ENCODE measurements around the gene DLG1.

The DLG1 gene

GRCh38 chr3:197008436-197009209 is 289.8 kb downstream of the DLG1 start:
- no peak for DNase-seq

GRCh38 chr3:197007953-197008352 is 290.5 kb downstream of the DLG1 start:
- no peak for DNase-seq

DNA sequence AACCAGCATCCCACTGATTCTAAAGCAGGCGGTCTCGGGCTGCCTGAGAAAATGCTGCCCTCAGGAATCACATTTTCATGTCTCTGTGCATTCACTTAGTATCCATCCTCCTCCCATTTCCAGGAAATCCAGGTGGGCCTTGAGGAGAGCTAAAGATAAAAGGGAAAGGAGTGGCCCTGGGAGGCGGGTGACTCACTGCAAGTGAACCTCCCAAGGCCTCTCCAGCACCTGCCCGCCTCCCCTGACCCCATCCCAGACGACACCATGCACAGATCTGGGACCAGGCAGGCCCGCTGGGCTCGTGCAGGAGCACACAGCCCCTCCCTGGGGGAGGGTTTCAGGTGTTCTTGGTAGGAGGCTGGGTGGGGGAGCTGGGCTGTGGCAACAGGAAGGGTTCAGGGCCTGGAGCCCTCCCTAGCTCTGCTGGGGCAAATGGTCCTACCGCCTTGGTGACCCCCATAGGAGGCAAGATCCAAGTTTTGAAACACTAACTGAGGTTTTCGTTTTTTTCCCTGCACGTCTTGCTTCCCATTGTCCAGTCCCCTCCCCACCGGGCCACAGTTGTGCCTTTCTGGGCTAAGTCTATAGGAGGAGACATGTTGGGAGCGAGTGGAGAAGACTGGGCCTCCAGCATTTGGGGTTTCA is 291.0 kb downstream of the DLG1 start:
- no peak for DNase-seq

DNA sequence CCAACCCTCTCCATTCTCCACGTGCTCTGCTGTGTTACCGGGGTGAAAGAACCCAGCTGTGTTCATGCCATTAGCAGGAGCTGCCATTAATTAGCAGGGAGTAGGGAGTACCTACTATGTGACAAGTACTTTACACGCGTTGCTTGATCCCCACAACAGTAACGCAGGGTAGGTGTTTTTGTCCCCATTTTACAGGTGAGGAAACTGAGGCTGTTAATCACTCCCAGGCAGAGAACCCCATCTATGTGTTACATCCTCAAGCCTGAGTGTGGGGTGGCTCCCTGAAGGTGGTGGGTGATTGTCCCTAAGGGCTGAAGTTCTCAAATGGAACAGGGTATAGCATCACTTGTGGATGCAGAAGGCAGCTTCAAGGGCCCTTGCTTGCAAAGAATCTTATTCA is 291.6 kb downstream of the DLG1 start:
- DNase-seq, result no peak

DNA sequence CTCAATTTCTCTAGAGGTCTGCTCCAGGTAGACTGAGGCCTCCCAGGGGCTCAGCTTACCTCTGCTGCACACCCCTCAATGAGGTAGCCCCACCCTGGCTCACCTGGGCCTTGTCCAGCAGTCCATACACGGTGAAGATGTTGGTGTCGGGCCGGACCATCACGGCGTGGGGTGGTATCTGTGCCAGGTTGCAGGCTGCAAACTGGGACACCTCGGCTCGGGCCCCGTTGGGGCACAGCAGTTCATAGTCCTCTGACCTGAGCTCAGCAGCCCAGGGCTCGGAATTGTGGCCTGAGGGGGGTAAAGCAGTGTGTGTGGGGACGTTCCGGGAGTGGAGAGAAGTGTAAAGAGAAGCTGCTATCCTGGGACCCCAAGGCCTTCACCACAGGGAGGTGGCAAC is 292.0 kb downstream of the DLG1 start:
- DNase-seq, result no peak

GRCh38 chr3:197003461-197004385 is 294.7 kb downstream of the DLG1 start:
- no peak for DNase-seq

GRCh38 chr3:197002701-197003454 is 295.5 kb downstream of the DLG1 start:
- DNase-seq, result peak; percentile 64

- DNase-seq, result peak; percentile 7
These were observed 296.3 kb downstream of the DLG1 start for GRCh38 chr3:197001972-197002700.

DNA sequence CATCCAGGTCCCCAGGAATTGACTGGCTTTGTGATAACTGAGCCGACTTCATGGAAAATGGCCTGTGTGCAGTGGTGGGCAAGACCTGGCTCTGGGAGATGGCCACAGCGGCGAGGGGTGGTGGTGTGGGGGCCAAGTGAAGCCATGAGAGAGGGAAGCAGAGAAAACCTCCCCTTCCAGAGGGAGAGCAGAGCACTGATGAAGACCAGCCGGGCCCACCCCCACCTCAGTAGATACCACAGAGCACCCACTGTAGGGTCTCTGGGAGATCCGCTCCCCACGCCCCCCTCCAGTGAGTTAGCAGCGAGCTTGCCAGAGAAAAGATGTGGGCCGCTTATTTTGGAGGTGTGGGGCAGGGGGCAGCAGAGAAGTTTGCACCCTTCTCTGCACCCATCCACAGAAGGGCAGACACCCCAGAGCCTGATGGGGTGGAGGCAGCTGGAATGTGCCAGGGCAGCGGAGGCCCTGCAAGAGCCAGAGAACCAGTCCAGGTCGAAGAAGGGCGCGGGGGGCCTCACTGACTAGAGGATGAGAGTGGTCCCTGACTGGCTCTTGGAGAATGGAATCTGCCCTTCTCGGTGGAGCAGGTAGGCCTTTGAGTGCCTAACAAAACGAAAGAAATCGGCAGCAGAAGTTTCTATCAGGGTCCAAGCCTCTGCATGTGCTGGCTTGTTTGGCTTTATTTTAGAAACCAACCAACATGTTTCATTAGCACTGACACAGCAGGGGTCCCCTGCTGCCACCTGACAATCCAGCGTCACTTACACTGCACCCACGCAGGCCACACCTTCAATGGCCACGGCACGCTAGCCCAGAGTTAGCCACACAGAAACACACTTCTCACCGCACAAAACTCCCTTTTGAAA is 297.1 kb downstream of the DLG1 start:
- DNase-seq, result no peak

GRCh38 chr3:197000211-197000610 is 298.2 kb downstream of the DLG1 start:
- DNase-seq, result no peak

DNA sequence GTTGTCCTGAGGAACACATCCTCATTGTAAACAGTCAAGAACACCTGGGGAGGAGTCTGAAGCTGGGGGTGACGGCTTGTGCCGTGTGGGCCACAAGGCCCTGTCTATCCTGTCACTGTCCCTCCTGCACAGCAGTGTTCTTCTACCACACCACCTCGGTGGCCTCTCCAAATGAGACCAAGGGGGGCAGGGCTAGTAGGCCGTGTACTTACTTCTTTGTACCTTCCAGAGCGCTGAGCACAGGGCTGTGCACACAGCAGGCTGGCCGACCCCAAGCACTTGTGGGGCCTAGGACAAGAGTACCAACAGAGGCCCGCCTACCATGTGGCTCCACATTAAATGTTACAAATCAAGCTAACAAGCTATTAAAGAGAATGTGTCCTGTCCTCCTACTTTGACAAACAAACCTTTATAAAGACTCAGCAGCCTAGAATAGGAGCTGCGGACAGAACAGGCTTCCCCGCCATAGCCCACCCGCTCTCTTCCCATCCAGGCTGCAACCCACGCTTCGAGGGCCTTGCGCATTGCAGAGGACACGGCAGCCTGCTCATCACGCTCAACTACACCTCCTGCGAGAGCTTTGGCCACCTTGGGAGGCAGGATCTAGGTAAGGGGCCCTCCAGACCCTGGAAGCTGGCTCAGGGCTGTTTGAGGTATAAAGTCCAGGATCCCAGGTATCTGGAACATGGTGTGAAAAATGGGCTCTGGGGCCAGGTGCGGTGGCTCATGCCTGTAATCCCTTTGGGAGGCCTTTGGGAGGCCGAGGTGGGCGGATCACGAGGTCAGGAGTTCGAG is 299.2 kb downstream of the DLG1 start:
- DNase-seq, result no peak

DNA sequence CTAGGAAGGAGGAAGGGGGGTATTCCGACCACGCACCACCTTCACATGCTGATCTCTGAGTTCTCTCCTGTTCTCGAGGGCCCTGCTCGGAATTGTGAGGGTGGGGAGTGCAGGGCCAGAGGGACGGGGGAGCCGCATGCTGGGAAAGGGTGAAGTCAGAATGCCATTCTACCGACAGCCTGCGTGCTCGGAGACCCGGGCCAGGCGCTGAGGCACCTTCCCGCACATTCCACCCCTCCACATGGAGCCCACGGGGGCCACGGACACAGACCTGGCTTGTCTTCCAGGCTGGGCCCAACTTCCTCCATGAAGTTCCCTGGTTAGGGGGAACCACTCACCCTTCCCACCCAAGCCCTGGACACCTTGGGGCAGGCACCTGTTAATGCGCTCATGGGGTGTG is 301.1 kb downstream of the DLG1 start:
- no peak for DNase-seq

GRCh38 chr3:196996454-196997265 is 301.8 kb downstream of the DLG1 start:
- no peak for DNase-seq

DNA sequence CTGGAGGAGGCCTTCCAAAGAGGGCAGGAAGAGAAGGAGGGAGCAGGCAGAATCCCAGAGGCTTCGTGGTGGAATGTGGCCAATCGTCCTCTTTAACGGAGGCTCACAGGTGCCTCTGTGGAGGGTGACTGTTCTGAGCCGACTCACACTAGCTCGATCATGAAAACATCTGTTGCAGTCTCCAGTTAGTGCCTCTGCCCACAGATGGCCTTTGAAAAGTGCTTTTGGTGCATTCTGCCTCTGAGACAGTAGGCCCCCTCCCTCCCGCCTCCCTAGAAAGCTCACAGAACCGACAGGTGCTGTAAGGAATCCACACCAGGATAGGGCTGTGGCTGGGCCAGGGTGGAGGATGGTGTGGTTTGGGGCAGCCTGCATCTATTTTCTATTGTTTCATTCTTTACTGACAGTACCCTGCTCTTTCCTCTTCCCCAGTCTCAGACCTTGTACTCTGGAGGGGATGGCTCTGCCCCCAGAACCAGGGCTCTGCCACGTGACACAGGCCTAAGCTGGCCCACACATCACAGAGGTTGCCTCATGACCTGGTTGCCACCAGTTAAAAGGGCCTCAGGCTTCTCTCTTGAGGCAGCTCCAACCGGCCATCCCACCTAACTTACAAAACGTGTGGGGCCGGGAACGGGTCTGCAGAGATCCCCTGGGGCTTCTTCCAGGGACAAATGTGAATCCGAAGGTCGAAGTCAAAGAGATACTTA is 302.6 kb downstream of the DLG1 start:
- DNase-seq, result no peak

DNA sequence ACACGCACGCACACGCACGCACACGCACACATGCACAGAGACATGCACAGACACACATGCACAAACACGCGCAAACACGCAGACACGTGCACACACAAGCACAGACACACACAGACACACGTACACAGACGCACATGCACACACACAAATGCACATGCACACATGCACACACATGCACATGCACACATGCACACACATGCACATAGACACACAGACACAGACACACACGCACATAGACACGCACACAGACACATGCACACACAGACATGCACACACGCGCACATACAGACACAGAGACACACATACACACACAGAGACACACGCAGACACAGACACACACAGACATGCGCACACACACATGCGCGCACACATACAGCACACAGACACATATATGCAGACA is 303.4 kb downstream of the DLG1 start:
- DNase-seq, result no peak

GRCh38 chr3:196994056-196994455 is 304.4 kb downstream of the DLG1 start:
- DNase-seq, result no peak

All from fibroblast of upper back skin (primary cell).